Right atrium auricular region (tissue), 2 donors: ENCODE data around the gene ARMC3. TPM values are rescaled to one million over a fixed set of nuclear protein-coding genes. Genes with fewer than 3 reads are reported as not detected.
"Not testable (repeated sequence)": the region's sequence is repeated elsewhere in the genome, so short reads cannot be mapped to it uniquely, and the experiment has no call there.

Source experiments
- DNase-seq: peaks from one replicate; pipeline ENCODE4 v3.0.0-alpha.2; 2019; ENCODE audit warnings: low spot score
- H3K27ac ChIP-seq, 2 donors: fragments of 200-600 bp; sonication (generic); 1 replicate in 1 of 2; 2 replicates in 1 of 2; pipeline ENCODE4 v1.5.1; 2016 to 2019
- H3K27me3 ChIP-seq, 2 donors: fragments of 200-600 bp; sonication (generic); one replicate each; pipeline versions ENCODE4 v1.5.1 to v1.6.0; 2017 to 2019
- H3K36me3 ChIP-seq: fragments of 200-600 bp; sonication (generic); one replicate; pipeline ENCODE4 v1.5.1; 2016
- H3K4me1 ChIP-seq, 2 donors: fragments of 200-600 bp; sonication (generic); one replicate each; pipeline versions ENCODE4 v1.5.1 to v1.6.0; 2017 to 2019
- H3K4me3 ChIP-seq, 2 donors: fragments of 200-600 bp; sonication (generic); 1 replicate in 1 of 2; 2 replicates in 1 of 2; pipeline ENCODE4 v1.5.1; 2017 to 2019; ENCODE audit warnings: mild to moderate bottlenecking in 1 of 2, moderate library complexity in 1 of 2
- H3K9me3 ChIP-seq, 2 donors: fragments of 200-600 bp; sonication (generic); one replicate each; pipeline ENCODE4 v1.5.1; 2019
- total RNA-seq, 2 donors: library from RNA; depleted of rRNA; stranded (reverse); fragments of >200 nt; gene quantifications; one replicate each; pipeline ENCODE4 v1.1.0, GENCODE V29; 2016
- TF ChIP-seq, protein P1 (sequence below), 2 donors: fragments of 200-600 bp; sonication (generic); IDR thresholded peaks; one replicate each; pipeline ENCODE4 v1.5.1; 2019; ENCODE audit warnings: antibody characterized with exemption in 2 of 2

The ARMC3 gene
- total RNA-seq, 2 donors from 2014 or later, result not detected

DNA sequence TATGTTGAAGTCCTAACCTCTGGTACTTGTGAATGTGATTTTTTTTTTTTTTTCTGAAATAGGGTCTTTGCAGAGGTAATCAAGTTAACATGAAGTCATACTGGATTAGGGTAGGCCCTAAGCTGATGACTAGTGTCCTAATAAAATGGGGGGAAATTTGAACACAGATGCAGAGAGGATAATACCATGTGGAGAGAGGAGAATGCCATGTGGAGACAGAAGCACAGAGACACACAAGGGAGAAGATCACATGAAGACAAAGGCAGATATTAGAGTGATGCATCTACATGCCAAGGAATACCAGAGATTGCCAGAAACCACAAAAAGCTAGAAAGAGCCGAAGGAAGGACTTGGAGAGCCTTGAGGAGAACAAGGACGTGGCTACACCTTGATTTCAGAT lies 28.5 kb upstream of the ARMC3 start:
- no peak overlapping the region for H3K4me3 ChIP-seq
- H3K27me3 ChIP-seq, result no peaks in the 10 kb centered on the region
- no peak overlapping the region for H3K27ac ChIP-seq
- no peak for DNase-seq
- H3K36me3 ChIP-seq, result no peaks in the 10 kb centered on the region
- TF ChIP-seq, protein P1, sequence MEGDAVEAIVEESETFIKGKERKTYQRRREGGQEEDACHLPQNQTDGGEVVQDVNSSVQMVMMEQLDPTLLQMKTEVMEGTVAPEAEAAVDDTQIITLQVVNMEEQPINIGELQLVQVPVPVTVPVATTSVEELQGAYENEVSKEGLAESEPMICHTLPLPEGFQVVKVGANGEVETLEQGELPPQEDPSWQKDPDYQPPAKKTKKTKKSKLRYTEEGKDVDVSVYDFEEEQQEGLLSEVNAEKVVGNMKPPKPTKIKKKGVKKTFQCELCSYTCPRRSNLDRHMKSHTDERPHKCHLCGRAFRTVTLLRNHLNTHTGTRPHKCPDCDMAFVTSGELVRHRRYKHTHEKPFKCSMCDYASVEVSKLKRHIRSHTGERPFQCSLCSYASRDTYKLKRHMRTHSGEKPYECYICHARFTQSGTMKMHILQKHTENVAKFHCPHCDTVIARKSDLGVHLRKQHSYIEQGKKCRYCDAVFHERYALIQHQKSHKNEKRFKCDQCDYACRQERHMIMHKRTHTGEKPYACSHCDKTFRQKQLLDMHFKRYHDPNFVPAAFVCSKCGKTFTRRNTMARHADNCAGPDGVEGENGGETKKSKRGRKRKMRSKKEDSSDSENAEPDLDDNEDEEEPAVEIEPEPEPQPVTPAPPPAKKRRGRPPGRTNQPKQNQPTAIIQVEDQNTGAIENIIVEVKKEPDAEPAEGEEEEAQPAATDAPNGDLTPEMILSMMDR (IDR thresholded peaks at IDR 0.05), result no peak
- H3K4me1 ChIP-seq, result no peaks in the 10 kb centered on the region
- H3K9me3 ChIP-seq, result no peaks in the 10 kb centered on the region

GRCh38 chr10:22899775-22900174 lies 28.1 kb upstream of the ARMC3 start:
- no peak overlapping the region for H3K4me3 ChIP-seq
- no peak for DNase-seq
- no peaks in the 10 kb centered on the region for H3K27me3 ChIP-seq
- H3K4me1 ChIP-seq, result no peaks in the 10 kb centered on the region
- TF ChIP-seq, protein P1 (IDR thresholded peaks at IDR 0.05), result no peak
- no peaks in the 10 kb centered on the region for H3K36me3 ChIP-seq
- H3K27ac ChIP-seq, result no peak overlapping the region
- H3K9me3 ChIP-seq, result no peaks in the 10 kb centered on the region

DNA sequence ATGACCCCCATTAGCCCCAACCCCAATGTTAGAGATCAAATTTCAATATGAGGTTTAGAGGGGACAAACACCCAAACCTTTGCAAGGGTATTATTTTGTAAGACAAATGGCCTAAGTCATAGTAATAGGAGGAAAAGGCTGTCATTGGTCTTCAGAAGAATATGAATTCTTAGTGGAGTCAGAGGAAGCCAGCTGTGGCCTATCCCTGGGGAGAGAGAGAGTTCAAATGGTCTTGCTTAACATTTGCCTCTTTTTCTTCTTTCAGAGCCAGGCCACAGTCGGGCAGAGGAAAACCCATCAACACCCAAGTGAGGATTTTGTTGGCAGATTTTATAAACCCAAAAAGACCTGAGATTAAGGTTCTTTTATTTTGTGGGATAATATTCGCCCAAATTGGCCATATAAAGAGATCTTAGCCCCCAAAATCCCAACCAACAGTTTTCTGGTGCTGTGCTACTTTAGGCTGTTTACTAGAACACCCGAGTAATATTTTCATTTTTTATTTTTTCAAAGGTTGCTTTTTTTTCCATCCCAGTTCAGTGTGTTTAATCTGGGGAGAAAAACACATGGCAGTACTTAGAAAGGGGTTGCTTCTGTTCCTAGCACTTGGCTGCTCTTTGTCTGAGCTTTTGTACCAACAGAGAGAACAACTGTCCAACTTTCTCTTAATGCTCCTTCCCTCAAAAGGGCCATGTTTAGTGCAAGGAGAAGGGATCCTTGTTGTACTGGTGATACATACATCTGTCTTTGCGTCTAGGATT lies 26.8 kb upstream of the ARMC3 start:
- no peaks in the 10 kb centered on the region for H3K36me3 ChIP-seq
- H3K4me3 ChIP-seq, result no peak overlapping the region
- no peaks in the 10 kb centered on the region for H3K4me1 ChIP-seq
- no peaks in the 10 kb centered on the region for H3K27me3 ChIP-seq
- TF ChIP-seq, protein P1 (IDR thresholded peaks at IDR 0.05), result no peak
- no peak overlapping the region for H3K27ac ChIP-seq
- no peaks in the 10 kb centered on the region for H3K9me3 ChIP-seq
- no peak for DNase-seq

- not testable (repeated sequence) for H3K4me1 ChIP-seq, H3K9me3 ChIP-seq, H3K27me3 ChIP-seq, H3K4me3 ChIP-seq, DNase-seq, H3K27ac ChIP-seq, H3K36me3 ChIP-seq
These were observed 25.7 kb upstream of the ARMC3 start for GRCh38 chr10:22902147-22902546.

- Histone ChIP-seq H3K36me3 (no peaks in the 10 kb centered on the region), H3K27ac (no peak overlapping the region), H3K4me1 (no peaks in the 10 kb centered on the region), H3K27me3 (no peaks in the 10 kb centered on the region), H3K4me3 (no peak overlapping the region), H3K9me3 (peaks cover 0 to under 1% of the 10 kb centered on the region in 2 donors)
- TF ChIP-seq, protein P1 (IDR thresholded peaks at IDR 0.05), result no peak
- no peak for DNase-seq
These were observed 24.2 kb upstream of the ARMC3 start for GRCh38 chr10:22903694-22904093.

DNA sequence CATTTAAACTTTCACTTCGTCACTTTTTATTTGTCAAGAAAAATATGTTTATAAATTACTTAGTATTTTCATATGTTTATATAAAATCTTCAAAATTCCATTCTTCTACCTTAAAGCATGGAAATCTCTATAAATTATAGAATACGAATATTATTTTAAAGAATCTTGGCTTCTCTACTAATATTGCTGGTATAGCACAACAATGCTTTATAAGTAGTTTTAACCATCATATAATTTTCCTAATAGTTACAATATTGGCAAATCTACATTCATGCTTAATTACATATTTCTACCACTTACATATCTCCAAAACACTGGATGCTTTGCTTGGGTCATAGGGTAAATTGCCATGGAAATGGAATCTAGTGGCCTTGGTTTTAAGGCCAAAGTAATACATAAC lies 21.1 kb upstream of the ARMC3 start:
- Histone ChIP-seq H3K27me3 (no peaks in the 10 kb centered on the region), H3K4me3 (no peak overlapping the region), H3K36me3 (no peaks in the 10 kb centered on the region), H3K9me3 (peaks cover 0 to 5% of the 10 kb centered on the region in 2 donors), H3K4me1 (no peaks in the 10 kb centered on the region), H3K27ac (no peak overlapping the region)
- TF ChIP-seq, protein P1 (IDR thresholded peaks at IDR 0.05), result no peak
- no peak for DNase-seq
